Mesothelial cell of epicardium (in vitro differentiated cells): Measurements from ENCODE around the gene AKAP13. TPM values are rescaled to one million over a fixed set of nuclear protein-coding genes. Genes with fewer than 3 reads are reported as not detected.

ENCODE experiments used
- DNase-seq, 2 experiments: peaks; one replicate each; pipeline ENCODE4 v3.0.0; 2021; ENCODE audit warnings: low spot score in 2 of 2; ENCODE audit not compliant: unreplicated experiment in 2 of 2
- H3K27ac Mint-ChIP-seq: 2 replicates; pipeline ENCODE4 v1.8.0; 2021; ENCODE audit warnings: mixed read lengths
- H3K27me3 Mint-ChIP-seq: 2 replicates; pipeline ENCODE4 v1.8.0; 2021; ENCODE audit warnings: low read depth, mixed read lengths
- H3K36me3 Mint-ChIP-seq: 2 replicates; pipeline ENCODE4 v1.8.0; 2021; ENCODE audit warnings: mixed read lengths
- H3K4me1 Mint-ChIP-seq: 2 replicates; pipeline ENCODE4 v1.8.0; 2021; ENCODE audit warnings: mixed read lengths
- H3K4me3 Mint-ChIP-seq: 2 replicates; pipeline ENCODE4 v1.8.0; 2021; ENCODE audit warnings: mild to moderate bottlenecking, moderate library complexity, mixed read lengths
- H3K9me3 Mint-ChIP-seq: 2 replicates; pipeline ENCODE4 v1.8.0; 2021; ENCODE audit warnings: mixed read lengths
- CTCF ChIP-seq: fragments of 200-600 bp; sonication (generic); IDR thresholded peaks from one replicate; pipeline ENCODE4 v1.5.0; 2021; ENCODE audit warnings: antibody characterized with exemption; ENCODE audit not compliant: unreplicated experiment
- total RNA-seq: library from RNA; stranded (reverse); gene quantifications from 3 replicates; pipeline ENCODE4 v1.2.1, GENCODE V29; 2021

The AKAP13 gene
- total RNA-seq, 1 donor from 2014 or later, result 109 TPM

GRCh38 chr15:85694091-85694490 lies 313.7 kb downstream of the AKAP13 start:
- Mint-ChIP-seq H3K36me3 (peaks cover 27% of the 10 kb centered on the region), H3K4me1 (peaks cover 13% of the 10 kb centered on the region), H3K9me3 (no peaks in the 10 kb centered on the region), H3K27me3 (no peaks in the 10 kb centered on the region), H3K4me3 (no peak overlapping the region), H3K27ac (no peak overlapping the region)
- no peak for DNase-seq
- TF ChIP-seq CTCF, result no peak

- TF ChIP-seq CTCF, result no peak
- Mint-ChIP-seq H3K27me3 (no peaks in the 10 kb centered on the region), H3K36me3 (peaks cover 8% of the 10 kb centered on the region), H3K4me3 (no peak overlapping the region), H3K27ac (no peak overlapping the region), H3K4me1 (peaks cover 21% of the 10 kb centered on the region), H3K9me3 (no peaks in the 10 kb centered on the region)
- no peak for DNase-seq
These were observed 320.4 kb downstream of the AKAP13 start for GRCh38 chr15:85700767-85701166.

- TF ChIP-seq CTCF, result no peak
- Mint-ChIP-seq H3K9me3 (no peaks in the 10 kb centered on the region), H3K27me3 (no peaks in the 10 kb centered on the region), H3K4me3 (no peak overlapping the region), H3K36me3 (peaks cover 5% of the 10 kb centered on the region), H3K4me1 (peaks cover 34% of the 10 kb centered on the region), H3K27ac (peak overlapping the region; percentile 58)
- no peak for DNase-seq
These were observed 322.1 kb downstream of the AKAP13 start for GRCh38 chr15:85702321-85703101.

- H3K27me3 Mint-ChIP-seq, result no peaks in the 10 kb centered on the region
- H3K9me3 Mint-ChIP-seq, result no peaks in the 10 kb centered on the region
- no peak overlapping the region for H3K4me3 Mint-ChIP-seq
- TF ChIP-seq CTCF, result no peak
- H3K4me1 Mint-ChIP-seq, result peaks cover 47% of the 10 kb centered on the region
- peak overlapping the region; percentile 34 for H3K27ac Mint-ChIP-seq
- DNase-seq, result no peak
- H3K36me3 Mint-ChIP-seq, result peaks cover 6% of the 10 kb centered on the region
These were observed 323.7 kb downstream of the AKAP13 start for GRCh38 chr15:85704066-85704465.

GRCh38 chr15:85704720-85705429 lies 324.5 kb downstream of the AKAP13 start:
- Mint-ChIP-seq H3K36me3 (peaks cover 6% of the 10 kb centered on the region), H3K4me1 (peaks cover 48% of the 10 kb centered on the region), H3K27me3 (no peaks in the 10 kb centered on the region), H3K27ac (no peak overlapping the region), H3K4me3 (no peak overlapping the region), H3K9me3 (no peaks in the 10 kb centered on the region)
- no peak for DNase-seq
- TF ChIP-seq CTCF, result no peak
